Colonic mucosa (tissue), 4 donors: ENCODE measurements around the gene VPS50. TPM values are rescaled to one million over a fixed set of nuclear protein-coding genes. Genes with fewer than 3 reads are reported as not detected.

Experiments
- DNase-seq: peaks from one replicate; pipeline ENCODE4 v3.0.0-alpha.2; 2020
- H3K27ac ChIP-seq: fragments of 200-600 bp; one replicate; pipeline ENCODE4 v1.8.0; 2021
- H3K27me3 ChIP-seq: fragments of 200-600 bp; one replicate; pipeline ENCODE4 v1.8.0; 2021
- H3K36me3 ChIP-seq: fragments of 200-600 bp; one replicate; pipeline ENCODE4 v1.8.0; 2021
- H3K4me1 ChIP-seq: fragments of 200-600 bp; one replicate; pipeline ENCODE4 v1.8.0; 2021; ENCODE audit warnings: mild to moderate bottlenecking
- H3K4me3 ChIP-seq: fragments of 200-600 bp; one replicate; pipeline ENCODE4 v1.8.0; 2021
- H3K9ac ChIP-seq, 2 donors: one replicate each; pipeline ENCODE4 v1.7.0; 2013; ENCODE audit warnings: control low read depth in 2 of 2, low read depth in 2 of 2, low read length in 2 of 2
- H3K9me3 ChIP-seq: fragments of 200-600 bp; one replicate; pipeline ENCODE4 v1.8.0; 2021
- intact Hi-C: fragments of 100-400 bp; cut with DNase I; formaldehyde crosslinking; loops from one replicate; pipeline ENCODE4 v1.14.1; 2022
- total RNA-seq, 2 donors: library from RNA; stranded (reverse); fragmentation: NEBNext Ultra II Directional in 1 of 2; extraction: Animal tissue kit (Norgen Biotek cat#: 25700) in 1 of 2; gene quantifications; one replicate each; pipeline ENCODE4 v1.2.1, GENCODE V29; 2021
- TF ChIP-seq, protein P1 (sequence below): fragments of 200-600 bp; IDR thresholded peaks from one replicate; pipeline ENCODE4 v1.8.0; 2022; ENCODE audit warnings: antibody characterized with exemption, mild to moderate bottlenecking
- donor health status: healthy.
- donor health status: DM: no; HTN: no; CAD: no.
- donor health status: DM: no; HTN: no; CAD: no.

Gene VPS50
- total RNA-seq, 2 donors from 2014 or later = 27.2 to 29.0 TPM

DNA sequence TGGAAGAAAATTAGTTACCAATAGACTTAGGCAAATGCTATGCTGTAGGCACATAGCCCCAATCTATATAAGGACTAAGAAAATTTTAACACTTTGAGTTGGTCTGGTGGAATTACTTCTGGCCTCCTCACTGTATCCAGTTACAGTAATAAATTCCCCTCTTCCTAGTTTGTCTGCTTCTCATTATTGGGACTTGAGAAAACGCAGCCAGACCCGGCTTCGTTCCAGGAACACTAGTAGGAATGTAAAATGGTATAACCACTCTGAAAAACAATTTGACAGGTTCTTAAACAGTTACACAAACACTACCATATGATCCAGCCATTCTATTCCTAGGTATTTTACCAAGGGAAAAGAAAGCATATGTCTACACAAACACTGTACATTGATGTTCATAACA is 150.2 kb downstream of the VPS50 start:
- Histone ChIP-seq H3K4me1 (no peaks in the 10 kb centered on the region), H3K27ac (no peak overlapping the region), H3K36me3 (no peaks in the 10 kb centered on the region), H3K9ac (no peak overlapping the region), H3K27me3 (no peaks in the 10 kb centered on the region), H3K4me3 (no peak overlapping the region), H3K9me3 (no peaks in the 10 kb centered on the region)
- TF ChIP-seq, protein P1, sequence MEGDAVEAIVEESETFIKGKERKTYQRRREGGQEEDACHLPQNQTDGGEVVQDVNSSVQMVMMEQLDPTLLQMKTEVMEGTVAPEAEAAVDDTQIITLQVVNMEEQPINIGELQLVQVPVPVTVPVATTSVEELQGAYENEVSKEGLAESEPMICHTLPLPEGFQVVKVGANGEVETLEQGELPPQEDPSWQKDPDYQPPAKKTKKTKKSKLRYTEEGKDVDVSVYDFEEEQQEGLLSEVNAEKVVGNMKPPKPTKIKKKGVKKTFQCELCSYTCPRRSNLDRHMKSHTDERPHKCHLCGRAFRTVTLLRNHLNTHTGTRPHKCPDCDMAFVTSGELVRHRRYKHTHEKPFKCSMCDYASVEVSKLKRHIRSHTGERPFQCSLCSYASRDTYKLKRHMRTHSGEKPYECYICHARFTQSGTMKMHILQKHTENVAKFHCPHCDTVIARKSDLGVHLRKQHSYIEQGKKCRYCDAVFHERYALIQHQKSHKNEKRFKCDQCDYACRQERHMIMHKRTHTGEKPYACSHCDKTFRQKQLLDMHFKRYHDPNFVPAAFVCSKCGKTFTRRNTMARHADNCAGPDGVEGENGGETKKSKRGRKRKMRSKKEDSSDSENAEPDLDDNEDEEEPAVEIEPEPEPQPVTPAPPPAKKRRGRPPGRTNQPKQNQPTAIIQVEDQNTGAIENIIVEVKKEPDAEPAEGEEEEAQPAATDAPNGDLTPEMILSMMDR = no peak
- intact Hi-C loops = no loop called here
- DNase-seq = no peak

DNA sequence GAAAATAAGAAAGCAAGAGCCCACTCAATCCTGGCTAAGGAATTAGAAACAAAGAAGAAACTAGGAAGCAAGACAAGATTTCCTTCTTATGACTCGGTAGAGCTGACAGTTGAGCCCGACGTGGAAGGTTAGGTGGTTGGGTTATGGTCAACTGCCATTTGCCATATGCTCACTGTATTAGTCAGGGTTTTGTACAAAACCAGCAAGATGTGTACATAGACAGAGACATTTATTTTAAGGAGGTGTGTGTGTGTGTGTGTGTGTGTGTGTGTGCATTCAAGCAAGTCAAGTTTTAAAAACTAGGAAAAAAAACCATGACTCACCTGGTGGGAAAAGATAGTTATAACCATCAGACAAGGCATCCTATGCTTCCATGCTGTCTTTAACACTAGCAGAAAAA is 158.5 kb downstream of the VPS50 start:
- intact Hi-C loops = no loop called here

DNA sequence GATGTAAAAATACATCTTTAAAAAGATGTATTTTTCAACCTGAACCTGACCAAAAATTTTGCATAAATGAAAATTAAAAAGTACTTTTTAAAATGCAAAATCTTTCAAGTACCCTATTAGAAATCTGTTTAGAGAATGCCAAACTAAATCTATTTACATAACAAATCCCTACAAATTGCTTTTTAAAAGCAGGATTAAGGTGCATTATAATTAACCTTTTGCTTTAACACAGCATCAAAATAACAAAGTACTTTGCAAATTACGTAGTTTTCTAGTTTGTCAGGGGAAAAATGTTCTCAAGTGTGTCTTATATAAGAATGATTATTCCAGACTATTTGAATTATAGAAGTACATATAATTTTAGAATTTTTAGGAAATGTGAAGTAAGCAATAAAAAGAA is 160.8 kb downstream of the VPS50 start:
- intact Hi-C loops = no loop called here
- no peak for DNase-seq

More for the DNA sequence above, 158.5 kb downstream of the VPS50 start:
- Histone ChIP-seq H3K9me3 (no peaks in the 10 kb centered on the region), H3K27me3 (no peaks in the 10 kb centered on the region), H3K4me1 (no peaks in the 10 kb centered on the region), H3K36me3 (no peaks in the 10 kb centered on the region), H3K27ac (no peak overlapping the region), H3K4me3 (no peak overlapping the region), H3K9ac (no peak overlapping the region)
- TF ChIP-seq, protein P1 = no peak
- no peak for DNase-seq

DNA sequence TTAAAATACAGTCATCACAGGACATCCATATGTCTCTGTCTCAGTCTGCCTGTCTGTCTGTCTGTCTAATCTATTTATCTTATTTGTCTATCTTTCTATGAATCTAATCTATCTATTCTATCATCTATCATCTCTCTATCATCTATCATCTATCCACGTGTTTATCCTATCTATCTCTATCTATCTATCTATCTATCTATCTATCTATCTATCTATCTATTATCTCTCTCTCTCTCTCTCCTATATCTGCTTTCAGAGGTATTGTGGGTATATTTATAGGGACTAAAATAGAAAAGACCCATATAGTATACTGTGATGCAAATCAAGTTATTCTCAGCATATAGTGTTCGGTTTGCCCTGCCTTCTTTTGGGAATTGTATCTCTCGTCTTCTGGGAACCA is 167.5 kb downstream of the VPS50 start:
- Histone ChIP-seq H3K4me3 (no peak overlapping the region), H3K9ac (no peak overlapping the region), H3K27ac (no peak overlapping the region)

More for the DNA sequence above, 160.8 kb downstream of the VPS50 start:
- Histone ChIP-seq H3K9ac (no peak overlapping the region), H3K4me3 (no peak overlapping the region), H3K27ac (no peak overlapping the region), H3K4me1 (no peaks in the 10 kb centered on the region), H3K36me3 (no peaks in the 10 kb centered on the region), H3K9me3 (no peaks in the 10 kb centered on the region), H3K27me3 (no peaks in the 10 kb centered on the region)
- TF ChIP-seq, protein P1 = no peak

DNA sequence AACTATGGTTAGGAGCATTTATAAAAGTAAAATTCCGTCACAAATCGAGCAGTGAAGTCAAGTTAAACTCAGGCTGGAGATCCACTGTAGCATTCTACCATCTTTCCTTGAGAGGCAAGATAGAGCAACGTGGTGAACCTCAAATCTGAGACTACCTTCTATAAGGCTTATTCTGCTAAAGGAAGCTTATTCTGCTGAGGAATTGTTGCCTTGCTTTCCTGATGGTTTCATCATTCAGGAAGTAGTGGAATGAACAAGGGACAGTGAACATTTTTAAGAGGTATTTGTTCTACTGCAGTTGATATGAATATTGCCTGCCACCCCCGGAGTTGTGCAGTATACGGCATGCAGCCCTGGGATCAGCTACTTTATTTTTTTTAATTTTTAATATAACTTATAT is 170.8 kb downstream of the VPS50 start:
- H3K27ac ChIP-seq = no peak overlapping the region
- intact Hi-C loops = no loop called here
- no peaks in the 10 kb centered on the region for H3K27me3 ChIP-seq
- TF ChIP-seq, protein P1 = no peak
- no peaks in the 10 kb centered on the region for H3K9me3 ChIP-seq
- DNase-seq = no peak
- no peaks in the 10 kb centered on the region for H3K4me1 ChIP-seq
- no peaks in the 10 kb centered on the region for H3K36me3 ChIP-seq
- H3K4me3 ChIP-seq = no peak overlapping the region
- no peak overlapping the region for H3K9ac ChIP-seq

More for the DNA sequence above, 167.5 kb downstream of the VPS50 start:
- Histone ChIP-seq H3K4me1 (no peaks in the 10 kb centered on the region), H3K36me3 (no peaks in the 10 kb centered on the region), H3K27me3 (no peaks in the 10 kb centered on the region), H3K9me3 (no peaks in the 10 kb centered on the region)
- no peak for DNase-seq
- TF ChIP-seq, protein P1 = no peak
- intact Hi-C loops = no loop called here

DNA sequence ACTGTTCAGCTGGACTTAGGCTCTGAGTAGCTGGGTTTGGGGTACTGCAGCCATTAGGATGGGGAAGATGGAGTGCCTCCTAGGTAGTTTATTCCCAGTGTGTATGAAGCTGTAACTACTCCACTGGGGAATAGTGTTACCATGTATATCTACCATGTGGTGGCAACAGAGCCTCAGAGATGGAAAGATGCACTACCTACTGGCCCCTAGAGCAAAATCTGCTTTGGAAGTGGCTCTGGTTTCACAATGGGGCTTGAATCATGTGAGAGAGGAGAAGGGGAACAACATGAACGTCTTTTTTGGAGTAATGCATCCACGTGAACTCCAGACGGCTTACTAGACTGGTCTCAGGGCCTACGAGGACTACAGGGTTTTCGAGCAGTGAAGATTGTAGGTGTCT is 175.1 kb downstream of the VPS50 start:
- H3K36me3 ChIP-seq = no peaks in the 10 kb centered on the region
- no peak overlapping the region for H3K9ac ChIP-seq
- H3K4me1 ChIP-seq = no peaks in the 10 kb centered on the region
- H3K9me3 ChIP-seq = no peaks in the 10 kb centered on the region
- intact Hi-C loops = no loop called here
- no peak overlapping the region for H3K4me3 ChIP-seq
- no peaks in the 10 kb centered on the region for H3K27me3 ChIP-seq
- TF ChIP-seq, protein P1 = no peak
- DNase-seq = no peak
- no peak overlapping the region for H3K27ac ChIP-seq
